ENCODE measurements around the gene ABTB2.
"Not testable (repeated sequence)": the region's sequence is repeated elsewhere in the genome, so short reads cannot be mapped to it uniquely, and the experiment has no call there.

ABTB2 gene

GRCh38 chr11:34189191-34189590 is 168.6 kb downstream of the ABTB2 start:
- DNase-seq (ENCODE audit: low read depth, low spot score), result no peak

GRCh38 chr11:34188181-34188580 is 169.6 kb downstream of the ABTB2 start:
- no peak for DNase-seq (ENCODE audit: low read depth, low spot score)

GRCh38 chr11:34185926-34186841 is 171.6 kb downstream of the ABTB2 start:
- no peak for DNase-seq (ENCODE audit: low read depth, low spot score)

GRCh38 chr11:34184505-34185015 is 173.2 kb downstream of the ABTB2 start:
- DNase-seq (ENCODE audit: low read depth, low spot score), result no peak

- no peak for DNase-seq (ENCODE audit: low read depth, low spot score)
Measured at GRCh38 chr11:34183848-34184391, 173.9 kb downstream of the ABTB2 start.

GRCh38 chr11:34182921-34183685 is 174.7 kb downstream of the ABTB2 start:
- no peak for DNase-seq (ENCODE audit: low read depth, low spot score)

DNA sequence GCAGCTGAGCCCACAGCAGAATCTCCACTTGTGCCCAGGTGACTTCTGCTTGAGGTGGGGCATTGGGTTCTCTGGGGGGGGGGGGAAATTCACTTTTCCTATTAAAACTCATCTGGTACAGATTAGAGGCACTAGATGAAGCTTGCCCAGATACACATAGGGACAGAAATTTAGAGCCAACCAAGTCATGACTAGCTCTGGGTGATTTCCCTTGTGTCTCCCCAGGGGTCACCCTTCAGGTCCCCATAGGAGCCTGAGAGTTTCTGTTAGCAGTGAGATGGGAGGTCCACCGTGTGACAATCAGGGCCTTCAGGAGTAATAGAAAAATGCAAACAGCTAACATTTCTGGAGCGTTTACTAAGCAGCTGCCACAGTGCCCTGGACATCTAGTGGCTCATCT is 175.4 kb downstream of the ABTB2 start:
- DNase-seq (ENCODE audit: low read depth, low spot score), result no peak

DNA sequence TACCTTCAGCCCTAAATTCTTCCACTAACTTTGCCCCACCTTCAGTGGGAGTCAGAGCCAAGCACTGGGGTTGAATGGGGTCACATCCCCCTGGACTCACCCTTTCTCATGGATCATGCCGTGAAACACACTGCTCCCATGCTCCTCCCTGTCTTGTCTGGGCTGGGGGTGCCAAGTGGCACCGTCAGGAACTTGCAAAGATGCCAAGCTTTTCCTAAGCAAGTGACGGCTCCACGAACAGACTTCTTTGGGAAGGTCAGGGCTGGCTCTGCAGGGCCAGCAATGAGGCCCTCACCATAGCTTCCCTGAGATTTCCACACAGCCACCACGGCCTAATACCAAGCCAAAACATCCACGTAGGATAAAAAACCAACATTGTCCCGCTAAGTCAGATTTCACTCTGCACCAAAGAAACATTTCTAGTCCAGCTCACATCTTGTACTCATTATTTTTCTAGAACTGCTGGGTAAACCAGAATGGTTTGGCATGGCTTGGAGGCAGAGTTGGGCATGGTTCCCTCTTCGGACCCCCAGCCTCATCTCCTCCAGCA is 175.9 kb downstream of the ABTB2 start:
- DNase-seq (ENCODE audit: low read depth, low spot score), result no peak

GRCh38 chr11:34181251-34181650 is 176.6 kb downstream of the ABTB2 start:
- no peak for DNase-seq (ENCODE audit: low read depth, low spot score)

DNA sequence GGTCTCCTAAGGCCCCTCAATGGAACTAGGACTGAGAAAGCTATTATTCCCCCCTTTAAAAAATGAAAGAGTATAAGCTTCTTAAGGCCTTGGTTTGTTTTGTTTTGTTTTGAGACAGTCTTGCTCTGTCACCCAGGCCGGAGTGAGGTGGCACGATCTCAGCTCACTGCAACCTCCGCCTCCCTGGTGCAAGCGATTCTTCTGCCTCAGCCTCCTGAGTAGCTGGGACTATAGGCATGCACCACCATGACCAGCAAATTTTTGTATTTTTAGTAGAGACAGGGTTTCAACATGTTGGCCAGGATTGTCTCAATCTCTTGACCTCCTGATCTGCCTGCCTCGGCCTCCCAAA is 177.0 kb downstream of the ABTB2 start:
- not testable (repeated sequence) for DNase-seq (ENCODE audit: low read depth, low spot score)

GRCh38 chr11:34180040-34180813 is 177.6 kb downstream of the ABTB2 start:
- no peak for DNase-seq (ENCODE audit: low read depth, low spot score)

- no peak for DNase-seq (ENCODE audit: low read depth, low spot score)
Measured at GRCh38 chr11:34179026-34179675, 178.7 kb downstream of the ABTB2 start.

GRCh38 chr11:34178209-34178821 is 179.5 kb downstream of the ABTB2 start:
- no peak for DNase-seq (ENCODE audit: low read depth, low spot score)

DNA sequence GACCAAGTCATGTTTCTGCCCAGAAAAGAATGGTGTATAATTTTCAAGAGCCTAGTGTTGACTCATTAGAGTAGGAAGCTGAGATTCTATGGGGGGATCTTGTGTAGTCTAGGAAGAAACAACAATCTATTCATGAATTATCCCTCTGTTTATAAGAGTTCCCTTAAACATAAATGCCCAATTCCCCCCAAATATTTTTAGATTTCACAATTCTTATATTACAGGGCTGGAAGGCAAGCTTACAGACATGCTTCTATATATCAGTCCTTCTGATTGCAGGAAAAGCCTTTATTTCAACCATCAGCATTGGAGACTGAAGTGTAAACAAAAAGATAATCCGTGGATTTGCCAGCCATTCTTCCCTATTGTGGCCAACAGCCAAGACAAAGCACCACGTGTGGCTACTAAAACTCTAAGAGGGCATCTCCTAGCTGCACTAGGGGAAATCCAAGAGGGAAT is 181.0 kb downstream of the ABTB2 start:
- DNase-seq (ENCODE audit: low read depth, low spot score), result no peak

- DNase-seq (ENCODE audit: low read depth, low spot score), result no peak
Measured at GRCh38 chr11:34175284-34176019, 182.4 kb downstream of the ABTB2 start.

GRCh38 chr11:34174412-34175041 is 183.3 kb downstream of the ABTB2 start:
- DNase-seq (ENCODE audit: low read depth, low spot score), result no peak

DNA sequence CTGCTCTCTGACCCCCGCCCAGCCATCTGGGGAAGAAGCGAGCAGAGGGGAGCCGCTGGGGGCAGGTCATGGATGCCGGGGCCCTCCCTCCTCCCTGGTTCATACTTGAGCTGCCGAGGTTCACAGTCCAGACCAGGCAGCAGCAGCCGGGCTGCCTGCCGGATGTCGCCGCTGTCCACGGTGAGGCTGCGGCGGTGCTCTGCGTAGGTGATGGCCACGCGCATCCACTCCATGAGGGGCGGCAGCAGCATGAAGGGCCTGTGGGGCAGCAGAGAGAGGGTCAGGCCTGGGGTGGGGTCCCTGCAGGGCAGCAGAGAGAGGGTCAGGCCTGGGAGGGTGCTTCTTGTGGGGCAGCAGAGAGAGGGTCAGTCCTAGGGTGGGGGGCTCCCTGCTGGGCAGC is 184.8 kb downstream of the ABTB2 start:
- no peak for DNase-seq (ENCODE audit: low read depth, low spot score)

DNA sequence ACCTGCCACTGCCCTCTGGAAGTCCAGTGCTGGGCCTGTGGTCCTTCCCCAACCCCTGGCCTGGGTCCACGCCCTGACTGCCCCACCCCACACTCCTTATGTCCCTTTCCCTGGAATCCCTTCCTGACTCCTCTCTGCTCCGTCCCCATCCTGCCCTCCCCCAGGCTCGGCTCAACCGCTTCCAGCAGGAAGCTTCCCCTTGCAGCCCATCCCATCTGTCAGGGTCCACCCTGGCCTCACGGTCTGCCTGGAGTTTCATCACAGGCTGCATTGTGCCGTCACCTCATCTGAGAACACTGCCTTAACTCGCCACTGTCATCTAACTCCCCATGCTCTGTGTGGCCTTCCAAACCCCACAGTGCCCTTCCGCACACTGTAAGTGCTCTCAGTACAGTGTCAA is 188.1 kb downstream of the ABTB2 start:
- DNase-seq (ENCODE audit: low read depth, low spot score), result no peak

Measured in brain pericyte (primary cell).